GM19240 (cell line): ENCODE results near the gene KRTAP3-2.

Source experiments
- DNase-seq: peaks from one replicate; pipeline ENCODE4 v3.0.0; 2011; ENCODE audit warnings: low spot score; ENCODE audit not compliant: insufficient read length

The KRTAP3-2 gene

DNA sequence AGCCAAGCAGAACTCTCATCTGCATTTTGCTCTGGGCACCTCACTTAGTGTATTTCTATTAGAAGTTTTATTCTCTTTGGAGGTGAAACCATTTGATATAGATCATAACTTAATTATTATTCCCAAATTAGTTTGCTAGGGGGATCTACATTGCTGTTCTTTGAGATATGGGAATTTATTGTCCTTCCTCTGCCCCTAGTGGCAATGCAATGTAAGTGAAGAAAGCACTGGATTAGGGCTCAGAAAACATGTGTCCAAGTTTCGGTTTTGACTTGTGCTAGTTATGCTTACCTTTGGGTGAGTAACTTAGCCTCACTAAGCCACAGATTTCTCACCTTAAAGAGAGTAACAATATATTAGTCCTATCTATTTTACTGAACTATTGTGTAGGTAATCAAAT is 35.9 kb downstream of the KRTAP3-2 start:
- peak; percentile 20 for DNase-seq

DNA sequence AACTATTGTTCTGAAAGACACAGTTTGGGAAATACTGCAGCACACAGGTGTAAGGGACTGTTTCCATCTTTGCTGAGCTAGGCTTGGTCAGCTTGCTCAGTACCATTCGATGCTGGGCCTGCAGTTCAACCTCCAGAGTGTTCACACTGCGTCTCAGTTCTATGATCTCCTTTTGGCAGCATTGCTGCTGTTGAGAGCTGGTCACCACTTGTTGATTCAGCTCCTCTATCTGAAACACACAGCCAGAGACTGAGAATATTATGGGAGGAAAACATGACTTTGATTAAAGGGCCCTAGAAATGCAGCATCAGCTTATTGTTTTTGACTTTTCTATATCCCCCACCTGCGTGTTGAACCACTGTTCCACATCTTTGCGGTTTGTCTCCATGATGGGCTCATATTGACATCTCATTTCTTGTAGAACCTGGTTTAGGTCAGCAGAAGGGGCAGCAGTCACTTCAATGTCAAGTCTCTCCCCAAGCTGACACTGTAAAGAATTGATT is 37.6 kb downstream of the KRTAP3-2 start:
- DNase-seq, result no peak

DNA sequence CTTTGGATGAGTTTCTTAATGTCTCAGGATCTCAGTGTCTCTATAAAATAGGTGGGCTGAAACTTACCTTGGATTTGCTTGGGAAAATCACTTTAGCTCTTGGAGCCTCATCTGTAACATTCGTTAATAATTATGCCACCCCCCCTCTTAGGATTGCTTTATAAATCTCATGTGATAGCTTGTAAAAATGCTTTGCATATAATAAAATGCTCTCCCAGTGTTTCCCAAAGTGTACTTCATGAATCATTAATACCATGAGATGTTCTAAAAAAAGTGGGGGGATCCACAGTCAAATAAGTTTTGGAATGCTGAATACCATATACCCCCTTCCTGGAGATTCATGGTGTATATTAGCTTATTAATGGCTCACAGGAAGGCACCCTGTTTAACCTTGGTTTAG is 38.1 kb downstream of the KRTAP3-2 start:
- no peak for DNase-seq

DNA sequence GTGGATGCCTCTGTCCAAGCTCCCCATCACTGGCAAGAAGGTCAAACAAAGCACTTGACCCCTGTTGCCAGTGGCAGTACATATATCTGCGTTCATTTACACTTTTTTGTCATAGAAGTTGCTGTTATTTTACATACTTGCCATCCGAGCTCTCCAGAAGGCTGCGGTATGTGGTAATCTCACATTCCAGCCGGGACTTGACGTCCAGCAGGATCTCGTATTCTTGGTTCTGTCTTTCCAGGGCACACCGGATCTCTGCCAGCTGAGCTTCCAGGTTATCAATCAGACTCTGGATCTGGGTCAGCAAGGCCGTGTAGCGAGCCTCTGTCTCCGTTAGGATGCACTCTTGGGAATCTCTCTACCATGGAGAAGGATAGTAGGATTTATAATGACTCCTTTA is 39.6 kb downstream of the KRTAP3-2 start:
- DNase-seq, result no peak

DNA sequence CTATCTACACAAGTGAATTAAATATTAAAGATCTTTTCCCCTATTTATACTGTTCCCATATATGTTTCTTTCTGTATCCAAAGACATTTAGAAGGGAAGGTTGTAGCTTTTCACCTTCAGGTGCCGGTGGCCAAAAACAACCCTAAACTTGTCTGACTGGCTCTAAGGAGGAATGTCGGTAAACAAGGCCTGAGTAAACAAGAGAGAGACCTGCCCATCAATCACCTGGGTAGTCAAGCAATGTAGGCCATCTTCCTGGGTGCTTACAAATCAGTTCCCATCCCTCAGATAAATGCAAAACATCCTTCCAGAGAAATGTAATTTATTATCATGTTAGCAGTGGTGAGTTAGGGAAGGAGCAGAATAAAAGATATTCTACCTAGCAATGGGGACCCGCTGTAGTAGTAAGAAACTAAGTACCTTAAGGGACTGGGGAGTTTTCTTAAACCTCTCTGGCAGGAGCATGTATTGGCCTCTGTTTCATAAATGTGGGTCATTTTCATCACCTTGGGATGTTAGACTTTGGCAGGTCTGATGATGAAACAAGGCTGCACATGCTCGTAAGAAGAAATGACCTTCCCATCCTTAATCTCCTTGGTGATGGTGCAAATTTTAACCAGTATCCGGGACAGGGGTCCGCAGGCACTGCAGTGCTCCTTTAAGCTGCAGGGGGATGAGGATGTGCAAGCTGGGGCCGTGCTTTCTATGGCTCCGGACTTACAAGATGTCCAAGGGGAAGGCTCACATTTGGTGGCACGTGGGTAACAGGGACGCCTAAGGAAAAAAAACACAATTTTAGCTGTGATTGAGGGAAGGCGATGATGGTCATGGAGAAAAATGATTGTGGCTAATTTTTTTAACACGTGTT is 41.4 kb downstream of the KRTAP3-2 start:
- DNase-seq, result no peak

DNA sequence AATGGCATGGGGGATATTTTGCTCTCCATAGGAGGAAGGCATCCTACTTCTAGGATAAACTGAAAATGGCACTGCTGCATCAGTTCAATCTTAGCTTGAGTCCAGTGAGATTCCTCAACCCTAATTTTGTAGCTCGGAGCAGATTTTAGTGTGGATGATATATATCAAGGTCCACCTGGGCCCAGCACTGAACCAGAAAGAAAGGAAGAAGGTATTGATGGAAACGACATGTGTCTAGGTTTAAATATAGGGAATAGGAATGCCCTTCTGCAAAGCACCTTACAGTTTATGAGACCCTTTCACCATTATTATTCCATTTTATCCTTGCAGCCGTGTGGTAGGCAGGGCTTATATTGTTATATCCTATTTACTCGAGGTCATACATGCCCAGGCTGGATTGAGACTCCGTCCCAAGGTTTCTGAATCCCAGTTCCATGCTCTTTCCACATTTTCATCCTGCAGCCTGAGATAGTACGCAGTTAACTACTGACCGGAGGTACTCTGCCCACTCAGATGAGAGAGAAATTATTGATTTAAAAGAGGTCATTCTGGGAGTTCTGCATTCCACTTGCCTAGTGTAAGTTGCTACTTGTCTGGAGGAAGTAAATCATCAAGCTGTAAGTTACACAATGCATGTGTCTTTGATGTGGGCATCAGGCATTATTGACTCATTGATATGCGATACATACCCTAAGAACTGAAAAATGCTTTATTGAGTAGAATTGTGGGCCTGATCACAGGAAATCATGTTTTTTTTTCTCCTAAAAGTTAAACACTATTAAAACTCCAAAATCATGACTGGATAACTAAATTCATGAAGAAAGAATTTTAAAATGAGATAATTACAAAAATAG is 43.1 kb downstream of the KRTAP3-2 start:
- DNase-seq, result no peak

DNA sequence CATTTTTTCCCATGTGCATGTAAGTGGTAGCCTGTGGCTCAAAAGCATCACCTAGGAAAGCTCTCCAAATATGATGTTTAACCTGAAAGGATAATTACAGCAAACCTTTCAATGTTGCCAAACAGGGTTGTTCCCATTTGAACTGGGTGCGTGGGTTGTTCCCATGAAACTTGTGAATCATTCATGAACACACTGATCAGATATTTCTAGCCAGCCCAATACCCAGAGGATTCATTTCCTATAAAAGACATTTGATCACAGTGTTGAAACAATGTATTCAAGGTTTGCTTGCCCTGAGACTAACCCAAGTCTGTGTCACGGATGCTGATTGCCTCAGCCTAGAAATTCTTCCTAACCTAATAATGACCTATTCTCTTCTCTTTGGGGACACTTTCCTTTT is 45.8 kb downstream of the KRTAP3-2 start:
- no peak for DNase-seq

DNA sequence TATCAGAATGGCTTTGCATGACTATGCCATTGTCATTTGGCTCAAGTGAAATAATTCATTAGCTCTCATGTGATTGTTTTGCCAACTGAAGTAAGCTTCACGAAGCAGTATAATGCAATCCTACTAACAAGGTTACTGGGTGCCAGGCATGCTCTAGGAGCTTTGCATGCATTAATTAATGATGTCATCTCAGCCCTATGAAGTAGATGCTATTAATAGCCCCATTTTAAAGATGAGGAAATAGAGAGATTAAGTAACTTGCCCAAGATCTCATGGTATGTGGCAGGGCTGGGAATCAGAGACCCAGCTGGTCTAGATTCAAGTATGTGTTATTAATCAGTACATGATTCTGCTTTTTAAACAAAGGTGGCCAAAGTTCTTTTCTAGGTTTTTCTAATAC is 47.0 kb downstream of the KRTAP3-2 start:
- no peak for DNase-seq

DNA sequence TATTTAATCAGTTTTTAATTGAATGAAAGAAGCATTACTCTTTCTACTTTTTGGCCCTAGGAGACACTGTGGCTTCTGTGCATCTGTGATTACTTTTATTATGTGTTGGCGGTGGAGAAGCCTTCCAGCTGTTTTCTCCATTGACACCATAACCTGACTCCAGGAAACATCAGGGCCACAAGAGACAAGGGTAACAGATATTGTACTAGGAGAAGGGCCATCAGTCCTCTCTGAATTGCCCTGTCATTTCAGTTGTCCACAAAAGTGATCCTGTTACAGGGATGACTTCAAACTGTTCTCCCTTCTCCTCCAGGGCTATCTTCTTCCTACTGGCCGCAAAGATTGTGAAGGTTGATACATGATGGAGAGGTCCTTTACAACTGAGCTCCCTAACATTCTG is 47.6 kb downstream of the KRTAP3-2 start:
- DNase-seq, result no peak

DNA sequence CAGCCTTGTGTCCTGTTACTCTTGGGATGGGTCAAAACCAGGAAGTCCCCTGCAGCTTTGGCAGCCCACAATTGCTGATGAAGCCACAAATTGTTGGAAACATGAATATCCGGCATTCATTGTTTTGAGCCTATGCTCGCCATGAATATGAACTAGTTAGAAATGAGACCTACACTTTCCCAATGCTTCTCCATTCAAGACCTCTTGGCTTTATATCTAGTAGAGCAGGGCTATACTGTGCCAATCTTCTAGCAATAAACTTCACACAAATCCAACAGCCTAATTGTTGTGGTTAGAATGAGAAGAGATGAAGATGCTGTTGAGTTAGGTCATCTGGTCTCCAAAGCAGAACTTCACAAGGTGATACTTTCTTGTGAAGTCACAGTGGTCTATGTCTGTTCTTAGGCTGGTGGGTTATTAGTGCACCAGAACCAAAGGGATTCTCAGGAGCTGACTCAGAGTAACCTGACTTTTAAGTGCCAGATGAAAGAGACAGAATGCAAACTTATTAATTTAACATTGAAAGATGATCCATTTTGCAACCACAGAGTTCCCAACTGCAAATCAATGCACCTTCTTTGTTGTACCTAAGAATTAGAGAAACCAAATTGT is 48.6 kb downstream of the KRTAP3-2 start:
- no peak for DNase-seq

DNA sequence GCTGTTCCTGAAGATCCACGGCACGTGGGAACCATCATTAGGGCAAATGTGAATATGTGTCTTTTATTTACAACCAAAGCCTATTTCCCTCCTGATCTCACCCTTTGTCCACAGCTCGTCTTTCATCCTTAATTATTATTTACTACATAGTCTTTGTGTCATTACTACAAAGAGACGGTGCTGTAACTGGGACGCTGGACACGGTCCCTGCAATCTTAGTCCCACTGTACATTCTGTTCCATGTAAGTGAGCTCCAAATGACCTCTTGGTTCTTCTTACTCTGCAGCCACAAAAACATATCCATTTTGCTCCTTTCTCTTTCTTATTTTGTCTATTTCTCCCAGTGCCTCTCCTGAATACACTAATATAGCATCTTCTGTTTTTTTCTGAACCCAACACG is 49.5 kb downstream of the KRTAP3-2 start:
- no peak for DNase-seq

DNA sequence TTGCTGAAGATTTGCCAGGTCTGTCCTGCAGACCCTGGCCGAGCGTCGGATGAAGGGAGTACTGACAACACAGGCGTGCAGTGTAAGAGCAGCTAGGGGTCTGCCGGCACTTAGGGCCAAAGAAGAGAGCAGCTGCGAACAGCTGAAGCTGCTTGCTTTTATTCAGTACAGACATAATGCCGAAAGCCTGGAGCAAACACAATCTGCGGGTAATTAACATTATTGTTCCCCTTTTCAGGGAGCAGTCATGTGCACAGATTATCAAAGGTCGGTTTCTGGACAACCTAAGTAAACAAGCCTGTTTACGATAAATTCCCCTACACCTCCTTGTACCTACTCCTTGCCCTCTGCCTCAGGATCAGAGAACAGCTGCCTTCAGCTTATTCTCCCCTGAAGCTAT is 50.3 kb downstream of the KRTAP3-2 start:
- DNase-seq, result no peak
